GM12878 (cell line): ENCODE data around the gene PPP1R7. TPM values are rescaled to one million over a fixed set of nuclear protein-coding genes. Genes with fewer than 3 reads are reported as not detected.

Experiments
- ATAC-seq: fragments of 200-7000 bp; cut with Tn5 transposase; 3 replicates; pipeline ENCODE4 v1.9.1; 2020; ENCODE audit warnings: mild to moderate bottlenecking, moderate library complexity
- BruUV-seq: library from RNA; stranded (reverse); fragments of 400-500 nt; replicated peaks from 2 replicates; lab custom pipeline; 2021; lab: Mats Ljungman, UMichigan
- CTCF ChIA-PET: fragments of 300-600 bp; sonication (Branson Sonifier 250); formaldehyde crosslinking; extraction: SDS; loops from one replicate; lab custom pipeline; 2021; ENCODE audit warnings: inconsistent platforms; lab: Yijun Ruan, JAX
- POLR2A ChIA-PET: fragments of 350-600 bp; formaldehyde crosslinking; extraction: SDS; loops from one replicate; lab custom pipeline; 2021; ENCODE audit warnings: inconsistent platforms; lab: Charles Lee
- RAD21 ChIA-PET: fragments of 300-600 bp; sonication (Branson Sonifier 250); formaldehyde crosslinking; loops from one replicate; lab custom pipeline; 2023; ENCODE audit warnings: antibody characterized with exemption; ENCODE audit not compliant: unreplicated experiment; lab: Charles Lee
- SMC1A ChIA-PET: fragments of 300-600 bp; sonication (Branson Sonifier 250); formaldehyde crosslinking; loops from one replicate; lab custom pipeline; 2023; ENCODE audit not compliant: unreplicated experiment, uncharacterized antibody; lab: Charles Lee
- DNase-seq: peaks from one replicate; pipeline ENCODE4 v3.0.0-alpha.2; 2011; ENCODE audit warnings: low read depth, low spot score
- FAIRE-seq: peaks from 3 replicates; lab custom pipeline; 2011; peaks lifted over from hg19 to GRCh38; lab: Jason Lieb, UNC
- H2AFZ ChIP-seq: 2 replicates; pipeline ENCODE4 v1.6.0; 2011; ENCODE audit warnings: low read depth, low read length, control low read depth; ENCODE audit not compliant: control insufficient read depth
- H3K27ac ChIP-seq: 2 replicates; pipeline ENCODE4 v1.5.1; 2011; ENCODE audit warnings: control low read depth; ENCODE audit not compliant: control insufficient read depth, insufficient read depth
- H3K27me3 ChIP-seq, 2 experiments: replicated peaks in 1 of 2; 2 replicates each; pipeline versions ENCODE4 v1.6.0 to v1.6.1; 2011; ENCODE audit warnings: low read length in 1 of 2; ENCODE audit not compliant: control insufficient read depth in 2 of 2, insufficient read depth in 2 of 2
- H3K36me3 ChIP-seq, 2 experiments: 2 replicates each; pipeline ENCODE4 v1.5.1; 2011; ENCODE audit warnings: low read length in 1 of 2; ENCODE audit not compliant: control insufficient read depth in 2 of 2, insufficient read depth in 2 of 2
- H3K4me1 ChIP-seq: 2 replicates; pipeline ENCODE4 v1.6.1; 2011; ENCODE audit warnings: mild to moderate bottlenecking, low read length, moderate library complexity, mixed read lengths; ENCODE audit not compliant: control insufficient read depth, insufficient read depth
- H3K4me2 ChIP-seq: 2 replicates; pipeline ENCODE4 v1.6.0; 2011; ENCODE audit warnings: control low read depth; ENCODE audit not compliant: control insufficient read depth, insufficient read depth
- H3K4me3 ChIP-seq: fragments of 200-600 bp; sonication (generic); 2 replicates; pipeline ENCODE4 v1.5.1; 2016
- H3K79me2 ChIP-seq: 2 replicates; pipeline ENCODE4 v1.6.0; 2011; ENCODE audit warnings: low read length; ENCODE audit not compliant: control insufficient read depth, insufficient read depth
- H3K9ac ChIP-seq: 2 replicates; pipeline ENCODE4 v1.8.0; 2011; ENCODE audit warnings: low read length, control low read depth, mixed read lengths; ENCODE audit not compliant: control insufficient read depth, insufficient read depth
- H3K9me3 ChIP-seq: replicated peaks from 3 replicates; pipeline ENCODE4 v1.5.1; 2011; ENCODE audit warnings: mild to moderate bottlenecking, low read length; ENCODE audit not compliant: control insufficient read depth, insufficient read depth
- H4K20me1 ChIP-seq: 2 replicates; pipeline ENCODE4 v1.6.0; 2011; ENCODE audit not compliant: control insufficient read depth, insufficient read depth
- BRCA1 ChIP-seq: IDR thresholded peaks from 2 replicates; pipeline ENCODE4 v1.6.1; 2011; ENCODE audit warnings: low read depth, low read length, improper control_type of control experiment
- EGR1 ChIP-seq, 2 experiments: IDR thresholded peaks; 1 replicate in 1 of 2; 2 replicates in 1 of 2; pipeline ENCODE4 v1.6.1; 2011 to 2012; ENCODE audit warnings: low read depth in 2 of 2, low read length in 2 of 2, borderline replicate concordance in 1 of 2, mild to moderate bottlenecking in 1 of 2, moderate library complexity in 1 of 2
- ELK1 ChIP-seq: IDR thresholded peaks from 2 replicates; pipeline ENCODE4 v1.6.1; 2012; ENCODE audit warnings: low read depth, low read length, improper control_type of control experiment
- ETV6 ChIP-seq, 2 experiments: fragments of 450-650 bp in 1 of 2; IDR thresholded peaks in 1 of 2; conservative IDR thresholded peaks in 1 of 2; 2 replicates each; pipeline ENCODE4 v1.6.1; 2014; ENCODE audit warnings: antibody characterized with exemption in 1 of 2, borderline replicate concordance in 1 of 2, low read depth in 1 of 2, mild to moderate bottlenecking in 1 of 2, moderate library complexity in 1 of 2
- HDGF ChIP-seq: fragments of 450-650 bp; IDR thresholded peaks from 2 replicates; pipeline ENCODE4 v1.6.1; 2016; ENCODE audit warnings: antibody characterized with exemption
- MXI1 ChIP-seq: fragments of 150-350 bp; IDR thresholded peaks from 2 replicates; pipeline ENCODE4 v1.6.1; 2011; ENCODE audit warnings: low read depth, mild to moderate bottlenecking, inconsistent platforms, low read length, improper control_type of control experiment
- NFXL1 ChIP-seq: fragments of 450-650 bp; IDR thresholded peaks from 2 replicates; pipeline ENCODE4 v1.6.1; 2017; ENCODE audit warnings: antibody characterized with exemption, mild to moderate bottlenecking, borderline replicate concordance
- NFYB ChIP-seq: IDR thresholded peaks from 2 replicates; pipeline ENCODE4 v1.6.1; 2011; ENCODE audit warnings: low read depth, mild to moderate bottlenecking, low read length, improper control_type of control experiment, moderate library complexity; ENCODE audit not compliant: insufficient read depth
- NR2F1 ChIP-seq: fragments of 450-650 bp; conservative IDR thresholded peaks from 2 replicates; pipeline ENCODE4 v1.6.1; 2017; ENCODE audit warnings: mild to moderate bottlenecking
- POLR2AphosphoS2 ChIP-seq: IDR thresholded peaks from 2 replicates; pipeline ENCODE4 v1.6.1; 2011; ENCODE audit warnings: low read depth, mild to moderate bottlenecking, low read length, improper control_type of control experiment, moderate library complexity
- RB1 ChIP-seq: fragments of 450-650 bp; formaldehyde crosslinking; IDR thresholded peaks from 2 replicates; pipeline ENCODE4 v1.6.1; 2017; ENCODE audit warnings: mild to moderate bottlenecking, borderline replicate concordance
- RBBP5 ChIP-seq: fragments of 200-600 bp; sonication (generic); conservative IDR thresholded peaks from 2 replicates; pipeline ENCODE4 v1.6.1; 2016
- SMC3 ChIP-seq: IDR thresholded peaks from 2 replicates; pipeline ENCODE4 v1.6.1; 2011; ENCODE audit warnings: low read length, improper control_type of control experiment, borderline replicate concordance
- SREBF2 ChIP-seq: IDR thresholded peaks from 2 replicates; pipeline ENCODE4 v1.6.1; 2012; ENCODE audit warnings: mild to moderate bottlenecking, low read length
- YBX1 ChIP-seq: fragments of 450-650 bp; IDR thresholded peaks from 2 replicates; pipeline ENCODE4 v1.6.1; 2016; ENCODE audit warnings: antibody characterized with exemption
- ZBTB33 ChIP-seq: fragments of 450-650 bp; IDR thresholded peaks from 2 replicates; pipeline ENCODE4 v1.6.1; 2017; ENCODE audit warnings: mild to moderate bottlenecking
- ZNF217 ChIP-seq: fragments of 450-650 bp; IDR thresholded peaks from 2 replicates; pipeline ENCODE4 v1.6.1; 2017; ENCODE audit warnings: antibody characterized with exemption, mild to moderate bottlenecking
- ZNF384 ChIP-seq: IDR thresholded peaks from 2 replicates; pipeline ENCODE4 v1.6.1; 2012; ENCODE audit warnings: low read depth, mild to moderate bottlenecking, low read length, improper control_type of control experiment, borderline replicate concordance
- ZNF592 ChIP-seq: fragments of 450-650 bp; IDR thresholded peaks from 2 replicates; pipeline ENCODE4 v1.6.1; 2017; ENCODE audit warnings: mild to moderate bottlenecking, moderate library complexity
- ZSCAN29 ChIP-seq: fragments of 450-650 bp; IDR thresholded peaks from 2 replicates; pipeline ENCODE4 v1.6.1; 2017; ENCODE audit warnings: mild to moderate bottlenecking, moderate library complexity
- WGBS: methylation state at CpG from one replicate; pipeline ENCODE4 v1.1.6; 2016; ENCODE audit warnings: low lambda C conversion rate; ENCODE audit not compliant: insufficient replicate concordance, insufficient coverage; ENCODE audit errors: missing lambda C conversion rate; 5-methylcytosine and 5-hydroxymethylcytosine counted together
- in situ Hi-C: fragments of 300-500 bp; cut with MboI; formaldehyde crosslinking; loops from 9 replicates; pipeline ENCODE4 v1.14.3; 2018; ENCODE audit warnings: mixed read lengths
- intact Hi-C: fragments of 100-400 bp; cut with micrococcal nuclease; formaldehyde crosslinking; loops from one replicate; pipeline ENCODE4 v1.14.2; 2022; ENCODE audit not compliant: unreplicated experiment
- polyA plus RNA-seq, 11 experiments: library from polyadenylated mRNA; depleted of rRNA in 4 of 11; unstranded in 6 of 11; stranded (reverse) in 5 of 11; fragments of >200 nt; fragmentation: Nextera tagmentation in 4 of 11; fragmentation: Illumina TruSeq in 1 of 11; extraction: Ambion mirVana in 4 of 11; extraction: Trizol in 1 of 11; gene quantifications; 1 replicate in 1 of 11; 2 replicates in 10 of 11; pipeline versions ENCODE4 v1.2.1 to v1.2.3, GENCODE V29; 2011 to 2016; ENCODE audit warnings: inconsistent platforms in 2 of 11, missing spikeins in 2 of 11, low read depth in 1 of 11
- total RNA-seq, 4 experiments: library from RNA; depleted of rRNA in 3 of 4; stranded (reverse); fragments of >200 nt in 3 of 4; fragmentation: Illumina TruSeq in 1 of 4; extraction: Trizol in 1 of 4; gene quantifications; 2 replicates each; pipeline versions ENCODE4 v1.2.1 to v1.2.3, GENCODE V29; 2013 to 2021

PPP1R7 gene
- total and polyA plus RNA-seq, 10 of the 15 experiments (the other 5 are each of a cell fraction or from before 2014, with no cell fraction given), result 78.5 to 174 (median 93.7) TPM

- Histone ChIP-seq H3K79me2 (no peaks in the 10 kb centered on the region), H3K4me3 (no peak overlapping the region), H3K27ac (no peak overlapping the region), H2AFZ (no peak overlapping the region), H4K20me1 (no peaks in the 10 kb centered on the region), H3K27me3 (no peaks in the 10 kb centered on the region), H3K4me1 (no peaks in the 10 kb centered on the region), H3K9me3 (peaks cover 7% of the 10 kb centered on the region; the same call in 2 of the 3 replicates), H3K4me2 (no peak overlapping the region), H3K36me3 (peaks cover 5 to 36% of the 10 kb centered on the region in 2 experiments), H3K9ac (no peak overlapping the region)
- ChIA-PET POLR2A (interaction anchor here (0.6 kb wide), 1 partner anchor 8 kb away, joined by 3 read pairs; no protein-coding TSS in a partner anchor), RAD21 (no interaction called here), CTCF (no interaction called here), SMC1A (no interaction called here)
- TF ChIP-seq NFYB (no peak), BRCA1 (no peak), POLR2AphosphoS2 (no peak), RB1 (no peak), RBBP5 (no peak), ETV6 (conservative IDR thresholded peaks at IDR 0.05 in 1 of 2, IDR thresholded peaks at IDR 0.05 in 1 of 2; ENCODE audit: borderline replicate concordance in 1 of 2, low read depth in 1 of 2) (no peak), MXI1 (no peak), YBX1 (no peak), ZSCAN29 (no peak), SREBF2 (no peak), NR2F1 (no peak), HDGF (no peak), ZBTB33 (no peak), EGR1 (IDR thresholded peaks at IDR 0.05; ENCODE audit: borderline replicate concordance in 1 of 2, low read depth in 2 of 2, low read length in 2 of 2) (no peak), ZNF217 (no peak), ZNF592 (no peak), ZNF384 (no peak), SMC3 (no peak), ELK1 (no peak), NFXL1 (no peak)
- FAIRE-seq (no peak), DNase-seq (no peak), ATAC-seq (no peak)
- intact Hi-C loops, result no loop called here
- in situ Hi-C loops, result no loop called here
- no TSS peak for BruUV-seq
- 95% methylated on average over 9 of the region's 15 CpGs for WGBS
Observed at GRCh38 chr2:241168366-241168765, 18.1 kb downstream of the PPP1R7 start.
